ENCODE measurements around the gene MOB1B. TPM values are rescaled to one million over a fixed set of nuclear protein-coding genes. Genes with fewer than 3 reads are reported as not detected.

The MOB1B gene
- total and polyA plus RNA-seq, 2 experiments from 2014 or later, result 7.9 to 30.2 TPM

- Histone ChIP-seq H3K9me2 (ENCODE audit: insufficient read depth) (0 out of 2 replicates have a peak, but pooled peaks cover 4% of the 10 kb centered on the region), H4K20me1 (replicated peaks; ENCODE audit: insufficient read depth) (no peaks in the 10 kb centered on the region), H3K27ac (ENCODE audit: low read depth) (no peak overlapping the region), H2AFZ (0 out of 2 replicates have a peak overlapping the region, but pooled peaks have one; percentile 48), H3K79me2 (replicated peaks; ENCODE audit: insufficient read depth) (no peaks in the 10 kb centered on the region), H3K27me3 (ENCODE audit: insufficient read depth) (no peaks in the 10 kb centered on the region), H3F3A (replicated peaks; ENCODE audit: low read depth) (no peaks in the 10 kb centered on the region), H3K36me3 (ENCODE audit: insufficient read depth) (no peaks in the 10 kb centered on the region), H3K4me1 (ENCODE audit: insufficient read depth) (no peaks in the 10 kb centered on the region), H3K4me3 (no peak overlapping the region), H3K4me2 (no peak overlapping the region)
- no peak overlapping the region for H3K27ac Mint-ChIP-seq
- TF ChIP-seq JUNB (IDR thresholded peaks at IDR 0.05; ENCODE audit: unreplicated experiment) (no peak), CREB1 (CRISPR knock-in tag; IDR thresholded peaks at IDR 0.05; ENCODE audit: low read depth) (no peak), NANOG (IDR thresholded peaks at IDR 0.05; ENCODE audit: borderline replicate concordance) (no peak), CTCF (conservative IDR thresholded peaks at IDR 0.05; ENCODE audit: low read depth in 2 of 2) (no peak), ETS1 (IDR thresholded peaks at IDR 0.05) (no peak), ZNF331 (CRISPR knock-in tag; IDR thresholded peaks at IDR 0.05; ENCODE audit: low read depth) (no peak), POLR2AphosphoS5 (IDR thresholded peaks at IDR 0.05; ENCODE audit: low read depth) (no peak), EZH2phosphoT487 (IDR thresholded peaks at IDR 0.05; ENCODE audit: unreplicated experiment) (no peak), REST (IDR thresholded peaks at IDR 0.05; ENCODE audit: unreplicated experiment) (no peak), EZH2 (IDR thresholded peaks at IDR 0.05; ENCODE audit: low read depth, unreplicated experiment) (no peak), ZNF462 (CRISPR knock-in tag; IDR thresholded peaks at IDR 0.05) (no peak), STAT1 (IDR thresholded peaks at IDR 0.05; ENCODE audit: unreplicated experiment) (no peak), ZNF114 (CRISPR knock-in tag; IDR thresholded peaks at IDR 0.05) (no peak)
- no peak overlapping the region for H3K4me3 Mint-ChIP-seq
- H3K27me3 Mint-ChIP-seq (ENCODE audit: insufficient read depth, low read depth, poor library complexity), result peaks cover 3% of the 10 kb centered on the region
- no peak for DNase-seq (ENCODE audit: low spot score)
- no peak for ATAC-seq
- peaks cover 3% of the 10 kb centered on the region; the same call in 2 of the 3 replicates for H3K4me1 Mint-ChIP-seq
- H3K36me3 Mint-ChIP-seq (ENCODE audit: low read depth), result no peaks in the 10 kb centered on the region
- 0 out of 3 replicates have a peak, but pooled peaks cover 2% of the 10 kb centered on the region for H3K9me3 Mint-ChIP-seq
Measured at GRCh38 chr4:70885174-70885573, 17.0 kb upstream of the MOB1B start.

Measured in GM23338 (cell line).